Parathyroid adenoma (tissue), 2 donors: Measurements from ENCODE around the gene GLIS1.

Experiments used
- H2AFZ ChIP-seq: fragments of 300-600 bp; sonication (generic); one replicate; pipeline ENCODE4 v1.7.0; 2017; ENCODE audit warnings: antibody characterized with exemption, mild to moderate bottlenecking
- H3K27ac ChIP-seq: fragments of 300-600 bp; sonication (generic); one replicate; pipeline ENCODE4 v1.7.0; 2017
- H3K27me3 ChIP-seq: fragments of 300-600 bp; sonication (generic); one replicate; pipeline ENCODE4 v1.7.0; 2017; ENCODE audit warnings: low read length; ENCODE audit not compliant: control insufficient read depth, insufficient read depth
- H3K36me3 ChIP-seq: fragments of 300-600 bp; sonication (generic); one replicate; pipeline ENCODE4 v1.7.0; 2017; ENCODE audit warnings: low read length; ENCODE audit not compliant: control insufficient read depth, insufficient read depth
- H3K4me1 ChIP-seq: fragments of 300-600 bp; sonication (generic); one replicate; pipeline ENCODE4 v1.7.0; 2017; ENCODE audit warnings: control low read depth
- H3K4me2 ChIP-seq: fragments of 300-600 bp; sonication (generic); one replicate; pipeline ENCODE4 v1.7.0; 2017; ENCODE audit warnings: low read length
- H3K4me3 ChIP-seq: fragments of 300-600 bp; sonication (generic); one replicate; pipeline ENCODE4 v1.7.0; 2017; ENCODE audit warnings: low read depth, low read length
- H3K79me2 ChIP-seq: fragments of 300-600 bp; sonication (generic); one replicate; pipeline ENCODE4 v1.7.0; 2017; ENCODE audit warnings: control low read depth
- H3K9ac ChIP-seq: fragments of 300-600 bp; sonication (generic); one replicate; pipeline ENCODE4 v1.7.0; 2017; ENCODE audit warnings: mild to moderate bottlenecking
- H3K9me3 ChIP-seq: fragments of 300-600 bp; sonication (generic); one replicate; pipeline ENCODE4 v1.7.0; 2017; ENCODE audit warnings: low read length; ENCODE audit not compliant: control insufficient read depth
- TF ChIP-seq, protein P1 (sequence below): fragments of 300-600 bp; sonication (generic); IDR thresholded peaks from one replicate; pipeline ENCODE4 v1.7.0; 2017; ENCODE audit warnings: antibody characterized with exemption, mild to moderate bottlenecking
- donor health status: primary hyperparathyroidism.

The GLIS1 gene

DNA sequence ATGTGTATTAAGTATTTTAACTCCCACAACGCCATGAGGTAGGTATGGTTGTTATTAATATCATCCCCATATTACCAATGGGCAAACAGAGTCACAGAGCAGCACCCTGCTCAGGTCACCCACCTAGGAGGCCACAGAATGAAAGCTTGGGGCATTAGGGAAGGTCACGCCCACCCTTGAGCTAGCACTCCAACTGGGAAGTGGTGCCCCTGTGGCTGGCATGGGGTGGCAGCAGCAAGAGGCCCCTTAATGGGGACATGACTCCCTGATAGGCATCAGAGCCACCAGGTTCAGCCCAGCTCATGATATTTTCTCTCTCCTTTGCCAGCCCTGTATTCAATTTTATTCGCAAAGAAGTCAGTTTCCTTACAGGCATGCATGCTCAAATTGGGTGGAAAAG, 189.2 kb downstream of the GLIS1 start:
- no peak overlapping the region for H3K9ac ChIP-seq
- TF ChIP-seq, protein P1, sequence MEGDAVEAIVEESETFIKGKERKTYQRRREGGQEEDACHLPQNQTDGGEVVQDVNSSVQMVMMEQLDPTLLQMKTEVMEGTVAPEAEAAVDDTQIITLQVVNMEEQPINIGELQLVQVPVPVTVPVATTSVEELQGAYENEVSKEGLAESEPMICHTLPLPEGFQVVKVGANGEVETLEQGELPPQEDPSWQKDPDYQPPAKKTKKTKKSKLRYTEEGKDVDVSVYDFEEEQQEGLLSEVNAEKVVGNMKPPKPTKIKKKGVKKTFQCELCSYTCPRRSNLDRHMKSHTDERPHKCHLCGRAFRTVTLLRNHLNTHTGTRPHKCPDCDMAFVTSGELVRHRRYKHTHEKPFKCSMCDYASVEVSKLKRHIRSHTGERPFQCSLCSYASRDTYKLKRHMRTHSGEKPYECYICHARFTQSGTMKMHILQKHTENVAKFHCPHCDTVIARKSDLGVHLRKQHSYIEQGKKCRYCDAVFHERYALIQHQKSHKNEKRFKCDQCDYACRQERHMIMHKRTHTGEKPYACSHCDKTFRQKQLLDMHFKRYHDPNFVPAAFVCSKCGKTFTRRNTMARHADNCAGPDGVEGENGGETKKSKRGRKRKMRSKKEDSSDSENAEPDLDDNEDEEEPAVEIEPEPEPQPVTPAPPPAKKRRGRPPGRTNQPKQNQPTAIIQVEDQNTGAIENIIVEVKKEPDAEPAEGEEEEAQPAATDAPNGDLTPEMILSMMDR, result no peak
- H3K9me3 ChIP-seq, result no peaks in the 10 kb centered on the region
- H3K4me1 ChIP-seq, result no peaks in the 10 kb centered on the region
- no peaks in the 10 kb centered on the region for H3K79me2 ChIP-seq
- no peak overlapping the region for H3K4me2 ChIP-seq
- H3K36me3 ChIP-seq, result no peaks in the 10 kb centered on the region
- no peak overlapping the region for H2AFZ ChIP-seq
- H3K27me3 ChIP-seq, result no peaks in the 10 kb centered on the region
- no peak overlapping the region for H3K27ac ChIP-seq
- no peak overlapping the region for H3K4me3 ChIP-seq

DNA sequence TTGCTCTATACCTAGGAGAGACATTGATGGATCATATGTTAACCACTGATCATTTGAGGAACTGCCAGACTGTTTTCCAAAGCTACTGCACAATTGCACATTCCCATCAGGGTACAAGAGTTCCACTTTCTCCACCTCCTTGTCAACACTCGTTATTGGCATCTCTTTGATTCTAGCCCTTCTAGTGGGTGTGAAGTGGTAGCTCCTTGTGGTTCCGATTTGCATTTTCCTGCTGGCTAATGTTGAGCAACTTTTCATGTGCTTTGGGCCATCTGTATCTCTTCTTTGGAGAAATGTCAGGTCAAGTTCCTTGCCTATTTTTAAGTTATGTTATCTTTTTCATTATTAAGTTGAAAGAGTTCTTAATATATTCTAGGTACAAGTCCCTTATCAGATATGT, 189.7 kb downstream of the GLIS1 start:
- Histone ChIP-seq H3K4me2 (no peak overlapping the region), H3K4me1 (no peaks in the 10 kb centered on the region), H3K9ac (no peak overlapping the region), H3K79me2 (no peaks in the 10 kb centered on the region), H3K27me3 (no peaks in the 10 kb centered on the region), H3K9me3 (no peaks in the 10 kb centered on the region), H3K27ac (no peak overlapping the region), H3K36me3 (no peaks in the 10 kb centered on the region), H2AFZ (no peak overlapping the region), H3K4me3 (no peak overlapping the region)
- TF ChIP-seq, protein P1, result no peak

DNA sequence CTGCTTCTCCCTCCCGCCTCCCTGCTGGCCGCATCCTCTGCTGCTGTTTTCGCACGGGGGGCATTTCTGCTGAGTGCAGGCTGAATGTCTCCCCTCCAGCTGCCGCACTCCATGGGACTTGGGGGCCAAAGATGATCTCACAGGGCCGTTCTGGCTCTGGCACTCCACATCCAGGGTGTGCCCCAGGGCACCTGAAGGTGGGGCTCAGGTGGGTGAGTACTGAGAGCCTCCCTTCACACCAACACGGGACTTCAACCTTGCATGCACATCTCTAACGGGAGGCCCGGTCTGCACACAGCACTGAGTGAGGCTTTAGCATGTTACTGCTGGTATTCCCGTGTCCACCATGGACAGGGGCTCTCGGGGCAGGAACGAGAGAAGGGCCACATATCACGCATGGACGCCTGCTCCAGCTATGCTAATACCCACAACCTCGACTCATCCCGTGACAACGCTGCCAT, 190.9 kb downstream of the GLIS1 start:
- TF ChIP-seq, protein P1, result no peak
- no peak overlapping the region for H3K9ac ChIP-seq
- no peak overlapping the region for H3K27ac ChIP-seq

DNA sequence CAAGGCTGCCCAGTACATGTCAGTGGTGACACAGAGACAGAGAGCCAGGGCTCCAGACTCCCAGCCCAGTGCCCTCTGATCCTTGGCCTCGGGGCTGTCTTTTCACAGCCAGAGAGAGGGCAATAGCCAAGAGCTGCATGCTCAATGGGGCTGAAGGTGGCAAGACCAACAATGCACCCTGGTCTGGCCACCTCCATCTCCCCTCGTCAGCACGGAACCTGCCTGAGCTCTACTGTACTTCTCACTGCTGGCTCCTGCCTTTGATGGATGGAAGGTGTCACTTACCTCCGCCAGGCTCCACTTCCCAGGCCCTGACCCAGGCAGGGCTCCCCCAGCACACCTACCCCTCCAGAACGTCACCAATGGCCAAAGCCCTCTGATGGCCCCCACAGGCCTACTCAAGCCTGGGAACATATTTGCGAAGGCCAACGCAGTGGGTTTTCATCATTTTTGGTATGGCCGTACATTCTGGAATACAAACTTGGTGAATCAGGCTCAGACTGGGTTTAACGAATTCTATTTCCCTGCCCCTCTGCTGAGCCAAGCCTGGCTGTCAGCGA, 191.7 kb downstream of the GLIS1 start:
- Histone ChIP-seq H3K36me3 (no peaks in the 10 kb centered on the region), H3K4me1 (no peaks in the 10 kb centered on the region), H3K9ac (no peak overlapping the region), H3K4me2 (no peak overlapping the region), H3K79me2 (no peaks in the 10 kb centered on the region), H3K9me3 (no peaks in the 10 kb centered on the region), H2AFZ (no peak overlapping the region), H3K27ac (no peak overlapping the region), H3K4me3 (no peak overlapping the region), H3K27me3 (no peaks in the 10 kb centered on the region)
- TF ChIP-seq, protein P1, result no peak

More for the DNA sequence above, 190.9 kb downstream of the GLIS1 start:
- Histone ChIP-seq H3K27me3 (no peaks in the 10 kb centered on the region), H3K4me2 (no peak overlapping the region), H3K4me3 (no peak overlapping the region), H3K4me1 (no peaks in the 10 kb centered on the region), H2AFZ (no peak overlapping the region), H3K9me3 (no peaks in the 10 kb centered on the region), H3K36me3 (no peaks in the 10 kb centered on the region), H3K79me2 (no peaks in the 10 kb centered on the region)
